HG02852 (cell line): ENCODE measurements around the gene CARF.

Source experiments
- ATAC-seq: cut with Tn5 transposase; IDR thresholded peaks from one replicate; pipeline ENCODE4 v1.9.1; 2021; ENCODE audit warnings: mild to moderate bottlenecking, moderate library complexity; ENCODE audit not compliant: unreplicated experiment

The CARF gene

DNA sequence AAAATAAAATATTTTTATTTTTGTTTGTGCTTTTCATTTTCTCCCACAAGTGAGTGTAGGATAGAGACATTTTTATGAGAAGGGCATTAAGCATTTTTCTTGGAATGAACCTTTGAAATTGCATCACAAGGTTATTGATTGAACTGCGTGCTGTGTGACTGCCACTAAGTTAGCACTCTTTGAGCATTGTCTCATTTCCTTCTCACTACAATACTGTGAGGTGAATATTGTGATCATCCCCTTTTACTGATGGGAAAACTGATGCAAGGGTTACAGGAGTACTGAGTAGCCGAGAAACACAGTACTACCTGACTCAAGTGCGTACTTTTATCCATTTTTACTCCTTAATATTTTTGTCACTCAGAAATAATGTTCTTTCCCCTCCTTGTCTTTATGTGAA lies 104.6 kb downstream of the CARF start:
- ATAC-seq, result no peak

DNA sequence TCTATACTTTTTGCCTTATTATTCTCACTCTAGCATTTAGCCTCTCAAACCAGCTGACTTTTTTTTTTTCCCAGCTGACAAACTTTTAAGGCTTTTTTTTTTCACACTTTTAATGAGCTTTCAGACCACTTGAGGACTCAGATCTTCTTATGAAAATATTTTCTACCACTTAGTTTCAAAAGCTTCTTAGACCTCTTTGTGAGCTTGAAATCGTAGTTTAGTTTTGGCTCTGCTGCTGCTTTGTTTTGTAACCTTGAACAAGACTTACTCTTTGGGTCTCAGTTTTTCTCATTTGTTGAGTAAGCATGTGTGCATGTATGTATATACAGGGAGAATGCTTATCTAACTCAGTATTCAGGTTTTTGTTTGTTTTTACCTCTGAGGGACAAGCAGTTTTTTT lies 106.1 kb downstream of the CARF start:
- ATAC-seq, result no peak

DNA sequence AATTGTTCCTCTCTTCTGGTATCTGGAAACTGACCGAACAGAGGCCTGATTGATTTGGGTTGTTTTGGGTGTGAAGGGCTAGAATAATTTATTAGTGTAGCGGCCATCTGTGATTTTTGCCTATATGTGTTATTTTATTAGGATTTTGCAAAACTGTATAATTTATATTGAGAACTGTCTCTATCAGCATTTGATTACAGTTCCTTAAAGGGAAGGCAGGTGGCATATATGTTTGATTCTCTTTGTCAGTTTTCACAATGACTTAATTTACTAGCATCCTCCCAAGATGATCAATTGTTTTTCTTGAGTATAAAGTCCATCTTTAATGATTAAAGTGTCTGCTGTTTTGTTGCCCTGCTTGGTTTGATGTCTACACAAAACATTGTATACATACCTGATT lies 107.1 kb downstream of the CARF start:
- ATAC-seq, result no peak

DNA sequence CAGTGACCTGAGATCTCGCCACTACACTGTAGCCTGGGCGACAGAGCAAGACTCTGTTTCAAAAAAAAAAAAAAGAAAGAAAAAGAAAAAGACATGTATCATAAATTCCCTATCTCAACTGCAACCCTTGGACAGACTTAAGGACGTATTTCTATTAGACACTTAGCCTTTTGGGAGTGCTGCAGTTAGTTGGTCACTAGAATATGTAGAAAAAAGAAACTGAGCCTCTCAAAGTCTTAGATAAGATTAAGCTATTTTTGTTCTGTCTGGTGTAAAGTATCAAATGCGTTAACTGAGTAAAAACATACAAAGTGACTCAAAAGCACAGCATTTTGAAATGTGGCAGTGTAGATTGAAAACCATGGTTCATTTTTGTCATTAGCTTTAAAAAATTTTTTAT lies 109.9 kb downstream of the CARF start:
- no peak for ATAC-seq

DNA sequence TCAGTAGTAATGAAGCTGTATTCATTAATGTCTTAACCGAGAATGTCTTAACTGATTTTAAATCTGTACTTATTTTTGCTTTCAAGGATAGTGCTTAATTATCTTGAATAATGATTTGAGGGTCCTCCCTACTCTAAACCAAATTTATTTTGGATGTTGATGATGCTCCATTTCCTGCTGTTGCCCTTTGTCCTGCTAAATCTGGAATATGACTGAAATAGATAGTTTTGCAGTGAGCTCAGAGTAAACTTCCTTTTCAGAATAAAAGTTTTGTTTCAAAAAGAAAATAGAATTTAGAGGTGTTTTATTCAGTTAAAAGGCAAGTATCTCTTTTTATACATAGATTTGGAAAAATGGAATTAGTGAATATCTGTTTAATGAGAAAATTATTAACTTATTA lies 110.7 kb downstream of the CARF start:
- ATAC-seq, result no peak

DNA sequence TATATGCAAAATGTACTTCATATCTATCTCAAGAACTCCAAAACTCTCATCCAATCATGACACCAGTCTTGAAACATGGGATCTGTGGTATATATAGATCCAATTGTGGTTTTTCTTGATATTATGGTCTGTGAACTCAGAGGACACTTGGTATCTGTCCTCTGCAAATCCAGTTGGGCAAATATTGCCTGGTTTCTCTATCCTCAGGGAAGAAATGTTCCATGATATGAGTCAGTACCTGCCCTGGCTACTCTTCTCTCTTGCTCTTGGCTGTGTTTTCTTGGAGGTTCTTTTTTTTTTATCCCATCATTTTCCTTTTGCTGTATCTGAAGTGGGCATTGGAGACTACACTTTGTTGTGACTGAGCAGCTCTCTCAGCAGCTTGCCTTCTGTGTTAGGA lies 113.5 kb downstream of the CARF start:
- no peak for ATAC-seq

DNA sequence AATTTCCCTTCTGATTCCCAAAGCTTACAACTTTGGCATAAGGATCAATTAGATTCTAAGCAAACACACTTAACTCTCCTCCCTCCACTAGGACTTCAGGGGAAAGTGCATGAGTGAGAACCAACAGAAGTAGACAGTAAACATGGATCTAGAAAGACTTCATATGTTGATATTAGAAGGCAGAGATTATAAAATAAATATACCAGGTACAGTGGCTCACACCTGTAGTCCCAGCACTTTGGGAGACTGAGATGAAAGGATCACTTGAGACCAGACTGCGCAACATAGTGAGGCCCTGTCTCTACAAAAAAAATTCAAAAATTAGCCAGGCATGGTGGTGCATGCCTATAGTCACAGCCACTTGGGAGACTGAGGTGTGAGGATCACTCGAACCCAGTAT lies 118.5 kb downstream of the CARF start:
- no peak for ATAC-seq

DNA sequence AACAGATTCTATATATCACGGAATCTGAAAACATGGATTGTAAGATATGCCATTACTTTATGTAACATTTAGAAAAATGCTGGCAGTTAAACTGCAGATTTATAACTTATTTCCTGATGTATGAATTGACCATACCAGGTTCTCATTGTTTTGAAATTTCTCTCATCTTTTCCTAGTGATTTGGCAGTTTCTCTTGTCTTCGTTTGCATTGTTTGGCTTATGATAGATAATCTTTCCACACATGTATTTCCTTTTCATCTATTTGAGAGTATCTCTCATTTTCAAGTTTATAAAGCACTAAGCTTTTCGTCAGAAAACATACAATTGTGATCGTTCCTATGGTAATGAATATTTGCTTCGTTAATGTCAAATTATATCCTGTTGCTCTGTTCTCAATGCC lies 118.9 kb downstream of the CARF start:
- no peak for ATAC-seq

DNA sequence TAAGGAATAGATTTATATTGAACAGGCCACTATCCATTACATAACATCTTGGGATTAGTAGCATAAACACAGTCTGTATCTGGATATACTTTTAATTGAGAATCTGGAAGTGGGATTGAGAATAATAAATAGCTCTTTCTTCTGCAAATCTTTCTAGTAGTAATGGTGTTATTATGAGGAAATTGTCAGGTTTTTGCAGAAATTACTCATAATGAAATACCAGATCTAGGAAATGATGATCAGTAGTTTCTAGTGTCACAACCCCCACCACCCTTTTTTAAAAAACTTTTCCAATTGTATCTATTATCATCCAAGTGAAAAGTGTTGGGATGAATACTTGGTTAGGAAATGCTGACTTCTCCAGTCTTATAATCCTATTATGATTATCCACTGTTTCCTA lies 121.3 kb downstream of the CARF start:
- no peak for ATAC-seq

DNA sequence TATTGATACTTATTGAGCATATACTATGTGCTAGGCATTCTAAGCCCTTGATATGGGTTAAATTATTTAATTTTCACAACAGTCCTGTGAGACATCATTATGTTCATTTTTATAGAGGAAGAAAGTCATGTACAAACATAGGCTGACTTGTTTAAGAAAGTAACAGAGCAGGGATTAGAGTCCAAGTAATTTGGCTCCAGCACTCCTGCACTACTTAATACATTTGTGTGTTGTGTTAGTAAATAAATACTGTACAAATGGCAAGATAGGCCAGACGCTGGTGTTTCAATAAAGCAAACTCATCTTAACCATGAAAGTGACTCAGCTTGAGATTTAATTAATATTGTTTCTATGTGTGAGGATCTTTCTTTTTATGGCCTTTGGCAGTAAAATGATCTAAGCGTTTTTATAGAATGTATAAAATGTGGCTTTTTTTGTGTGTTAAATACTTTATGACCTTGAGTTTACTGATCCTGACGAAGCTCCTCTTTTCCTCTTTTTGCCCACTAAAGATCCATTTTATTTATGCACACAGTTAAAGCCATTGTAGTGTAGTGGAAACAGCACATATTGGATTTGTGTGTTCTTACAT lies 123.9 kb downstream of the CARF start:
- no peak for ATAC-seq
